ENCODE data around the gene ACOX2. TPM values are rescaled to one million over a fixed set of nuclear protein-coding genes. Genes with fewer than 3 reads are reported as not detected.

Gene ACOX2
- total RNA-seq (2022; extraction: Qiagen RNA extraction; ENCODE audit: low read depth) = 6.7 to 13.0 TPM (median 10.9 TPM) in 5 replicates

GRCh38 chr3:58536501-58537411 is at the start of gene ACOX2:
ACOX2 (minus strand) TSS chr3:58537190; CDS start chr3:58535106, 2,084 bp downstream.

GRCh38 chr3:58577269-58577821 is 40.4 kb upstream of the ACOX2 start, which contains the start of gene FAM107A:
FAM107A (minus strand) TSS chr3:58577391; CDS start chr3:58569860, 7,531 bp downstream.

GRCh38 chr3:58491506-58492402 is 45.2 kb downstream of the ACOX2 start, which contains the start of gene KCTD6:
KCTD6 (plus strand) TSS chr3:58492096; CDS start chr3:58498756, 6,660 bp downstream.

Other genes with a start within 250 kb of the ACOX2 start
- 9.3 to 14.1 TPM (median 10.1 TPM) in 5 replicates for gene RPP14, start 230.9 kb downstream of the ACOX2 start, total RNA-seq (2022; extraction: Qiagen RNA extraction; ENCODE audit: low read depth)
- gene HTD2, start 230.7 kb downstream of the ACOX2 start, total RNA-seq (2022; extraction: Qiagen RNA extraction; ENCODE audit: low read depth) = 5.5 to 8.5 TPM (median 7.2 TPM) in 5 replicates
- 4.9 to 7.6 TPM (median 6.6 TPM) in 5 replicates for gene PXK, start 204.3 kb downstream of the ACOX2 start, total RNA-seq (2022; extraction: Qiagen RNA extraction; ENCODE audit: low read depth)
- 56.1 to 71.4 TPM (median 61.2 TPM) in 5 replicates for gene PDHB, start 103.4 kb downstream of the ACOX2 start, total RNA-seq (2022; extraction: Qiagen RNA extraction; ENCODE audit: low read depth)
- 7.7 to 9.4 TPM (median 8.7 TPM) in 5 replicates for gene KCTD6, start 45.1 kb downstream of the ACOX2 start, total RNA-seq (2022; extraction: Qiagen RNA extraction; ENCODE audit: low read depth)
- 0.07 to 0.08 TPM in 2 of 5 replicates, not detected in the others for gene FAM107A, start 40.2 kb upstream of the ACOX2 start, total RNA-seq (2022; extraction: Qiagen RNA extraction; ENCODE audit: low read depth)
- 0.10 TPM in 1 of 5 replicates, not detected in the others for gene FAM3D, start 129.6 kb upstream of the ACOX2 start, total RNA-seq (2022; extraction: Qiagen RNA extraction; ENCODE audit: low read depth)

All from A549 treated with CpdA at 1 μM for 4 hours (cell line).